SK-N-SH treated with all-trans-retinoic acid at 6 μM for 48 hours (cell line): ENCODE data around the gene ERCC6.

Source experiments
- ATAC-seq: fragments of 200-7000 bp; cut with Tn5 transposase; 3 replicates; pipeline ENCODE4 v1.9.1; 2020; ENCODE audit warnings: mild to moderate bottlenecking, moderate library complexity
- ARNTL ChIP-seq: fragments of 450-650 bp; formaldehyde crosslinking; IDR thresholded peaks from 2 replicates; pipeline ENCODE4 v1.5.0; 2020; ENCODE audit warnings: low read depth, mild to moderate bottlenecking, moderate library complexity, borderline replicate concordance
- BACH2 ChIP-seq: fragments of 250-450 bp; sonication (Bioruptor Pico); IDR thresholded peaks from 2 replicates; pipeline ENCODE4 v1.9.0; 2021; ENCODE audit warnings: mild to moderate bottlenecking, borderline replicate concordance
- ESRRG ChIP-seq: fragments of 250-450 bp; sonication (Bioruptor Pico); IDR thresholded peaks from 2 replicates; pipeline ENCODE4 v1.6.1; 2021; ENCODE audit warnings: mild to moderate bottlenecking
- GLIS3 ChIP-seq: fragments of 250-450 bp; sonication (Bioruptor Pico); IDR thresholded peaks from 2 replicates; pipeline ENCODE4 v1.5.0; 2020; ENCODE audit warnings: mild to moderate bottlenecking, moderate library complexity
- ISL1 ChIP-seq: fragments of 250-450 bp; sonication (Bioruptor Pico); IDR thresholded peaks from 2 replicates; pipeline ENCODE4 v2.1.2; 2022; ENCODE audit warnings: mild to moderate bottlenecking, moderate library complexity
- OSR1 ChIP-seq: fragments of 250-450 bp; sonication (Bioruptor Pico); IDR thresholded peaks from 2 replicates; pipeline ENCODE4 v1.8.0; 2022; ENCODE audit warnings: moderate library complexity, mild to moderate bottlenecking, inconsistent platforms
- PPARA ChIP-seq: fragments of 250-450 bp; sonication (Bioruptor Pico); IDR thresholded peaks from 2 replicates; pipeline ENCODE4 v1.5.0; 2020; ENCODE audit warnings: mild to moderate bottlenecking, borderline replicate concordance
- RARB ChIP-seq: fragments of 250-450 bp; sonication (Bioruptor Pico); IDR thresholded peaks from 2 replicates; pipeline ENCODE4 v1.8.0; 2021; ENCODE audit warnings: mild to moderate bottlenecking, moderate library complexity
- SNAI2 ChIP-seq: fragments of 250-450 bp; sonication (Bioruptor Pico); IDR thresholded peaks from 2 replicates; pipeline ENCODE4 v1.5.0; 2020; ENCODE audit warnings: mild to moderate bottlenecking, moderate library complexity
- TCF4 ChIP-seq: fragments of 250-450 bp; sonication (Bioruptor Pico); IDR thresholded peaks from 2 replicates; pipeline ENCODE4 v1.8.0; 2021; ENCODE audit warnings: mild to moderate bottlenecking, moderate library complexity, borderline replicate concordance
- ZC3H10 ChIP-seq: fragments of 250-450 bp; sonication (Bioruptor Pico); IDR thresholded peaks from 2 replicates; pipeline ENCODE4 v1.5.1; 2021; ENCODE audit warnings: mild to moderate bottlenecking, moderate library complexity
- ZFP3 ChIP-seq: fragments of 250-450 bp; sonication (Bioruptor Pico); IDR thresholded peaks from 2 replicates; pipeline ENCODE4 v1.5.0; 2020; ENCODE audit warnings: mild to moderate bottlenecking, moderate library complexity
- ZFP30 ChIP-seq: fragments of 450-650 bp; formaldehyde crosslinking; IDR thresholded peaks from 2 replicates; pipeline ENCODE4 v1.5.0; 2022; ENCODE audit warnings: mild to moderate bottlenecking, moderate library complexity
- TF ChIP-seq, protein P1 (sequence below): fragments of 250-450 bp; sonication (Bioruptor Pico); IDR thresholded peaks from 2 replicates; pipeline ENCODE4 v1.5.1; 2021; ENCODE audit warnings: mild to moderate bottlenecking, moderate library complexity
- TF ChIP-seq, protein P2 (sequence below): fragments of 250-450 bp; sonication (Bioruptor Pico); IDR thresholded peaks from 2 replicates; pipeline ENCODE4 v1.5.1; 2020; ENCODE audit warnings: low read depth, mild to moderate bottlenecking, moderate library complexity
- TF ChIP-seq, protein P3 (sequence below): fragments of 250-450 bp; sonication (Bioruptor Pico); IDR thresholded peaks from 2 replicates; pipeline ENCODE4 v1.8.0; 2020; ENCODE audit warnings: mild to moderate bottlenecking, moderate library complexity, borderline replicate concordance
- TF ChIP-seq, protein P4 (sequence below): fragments of 250-450 bp; sonication (Bioruptor Pico); IDR thresholded peaks from 2 replicates; pipeline ENCODE4 v1.5.0; 2020; ENCODE audit warnings: mild to moderate bottlenecking, moderate library complexity
- TF ChIP-seq, protein P5 (sequence below): fragments of 250-450 bp; sonication (Bioruptor Pico); IDR thresholded peaks from 2 replicates; pipeline ENCODE4 v1.8.0; 2021; ENCODE audit warnings: low read depth, mild to moderate bottlenecking, moderate library complexity, borderline replicate concordance

ERCC6 gene

DNA sequence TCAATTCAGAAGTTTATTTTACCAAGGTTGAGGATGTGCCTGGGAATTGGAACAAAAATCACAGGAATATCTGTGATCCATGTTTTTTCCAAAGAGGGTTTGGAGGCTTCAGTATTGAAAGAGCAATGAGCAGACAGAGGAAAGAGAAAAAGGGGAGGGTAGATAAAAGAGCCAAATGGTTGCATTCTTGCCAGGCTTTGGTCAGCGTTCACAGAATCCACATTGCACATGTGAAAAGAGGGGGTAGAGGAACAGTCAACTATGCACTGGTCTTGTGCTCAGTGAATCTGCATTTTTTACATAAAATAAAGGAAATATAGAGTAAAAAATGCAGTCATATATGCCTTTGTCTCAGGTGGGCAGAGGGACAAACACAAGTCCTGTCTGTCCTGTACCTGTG, 20.6 kb upstream of the ERCC6 start (continued):
- TF ChIP-seq GLIS3: no peak
- TF ChIP-seq, protein P1, sequence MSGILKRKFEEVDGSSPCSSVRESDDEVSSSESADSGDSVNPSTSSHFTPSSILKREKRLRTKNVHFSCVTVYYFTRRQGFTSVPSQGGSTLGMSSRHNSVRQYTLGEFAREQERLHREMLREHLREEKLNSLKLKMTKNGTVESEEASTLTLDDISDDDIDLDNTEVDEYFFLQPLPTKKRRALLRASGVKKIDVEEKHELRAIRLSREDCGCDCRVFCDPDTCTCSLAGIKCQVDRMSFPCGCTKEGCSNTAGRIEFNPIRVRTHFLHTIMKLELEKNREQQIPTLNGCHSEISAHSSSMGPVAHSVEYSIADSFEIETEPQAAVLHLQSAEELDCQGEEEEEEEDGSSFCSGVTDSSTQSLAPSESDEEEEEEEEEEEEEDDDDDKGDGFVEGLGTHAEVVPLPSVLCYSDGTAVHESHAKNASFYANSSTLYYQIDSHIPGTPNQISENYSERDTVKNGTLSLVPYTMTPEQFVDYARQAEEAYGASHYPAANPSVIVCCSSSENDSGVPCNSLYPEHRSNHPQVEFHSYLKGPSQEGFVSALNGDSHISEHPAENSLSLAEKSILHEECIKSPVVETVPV (CRISPR knock-in tag): no peak
- TF ChIP-seq ZFP30 (CRISPR knock-in tag): no peak

DNA sequence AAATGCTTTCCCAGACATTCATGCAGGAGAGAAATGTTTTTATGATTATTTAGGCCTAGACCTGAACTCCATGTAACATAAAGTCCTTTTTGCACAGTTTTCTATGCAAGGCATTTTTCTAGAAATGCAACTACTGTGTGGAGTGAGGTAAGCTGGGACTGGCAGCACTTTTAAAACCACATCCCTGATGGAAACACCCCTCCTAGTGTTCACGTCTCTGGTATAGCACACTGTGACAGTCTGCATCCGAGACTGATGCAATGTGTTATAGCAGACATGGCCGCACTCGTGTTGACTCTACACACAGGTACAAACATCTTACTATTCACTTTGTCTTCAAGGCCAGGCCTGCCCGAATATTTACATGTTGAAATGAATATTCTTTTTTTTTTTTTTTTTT, 19.3 kb upstream of the ERCC6 start:
- TF ChIP-seq PPARA: no peak
- TF ChIP-seq SNAI2: no peak
- TF ChIP-seq RARB (CRISPR knock-in tag): no peak
- TF ChIP-seq ISL1 (CRISPR knock-in tag): no peak
- no peak for TF ChIP-seq ESRRG
- TF ChIP-seq, protein P2, sequence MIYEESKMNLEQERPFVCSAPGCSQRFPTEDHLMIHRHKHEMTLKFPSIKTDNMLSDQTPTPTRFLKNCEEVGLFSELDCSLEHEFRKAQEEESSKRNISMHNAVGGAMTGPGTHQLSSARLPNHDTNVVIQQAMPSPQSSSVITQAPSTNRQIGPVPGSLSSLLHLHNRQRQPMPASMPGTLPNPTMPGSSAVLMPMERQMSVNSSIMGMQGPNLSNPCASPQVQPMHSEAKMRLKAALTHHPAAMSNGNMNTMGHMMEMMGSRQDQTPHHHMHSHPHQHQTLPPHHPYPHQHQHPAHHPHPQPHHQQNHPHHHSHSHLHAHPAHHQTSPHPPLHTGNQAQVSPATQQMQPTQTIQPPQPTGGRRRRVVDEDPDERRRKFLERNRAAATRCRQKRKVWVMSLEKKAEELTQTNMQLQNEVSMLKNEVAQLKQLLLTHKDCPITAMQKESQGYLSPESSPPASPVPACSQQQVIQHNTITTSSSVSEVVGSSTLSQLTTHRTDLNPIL (CRISPR knock-in tag): no peak
- TF ChIP-seq OSR1 (CRISPR knock-in tag): no peak
- no peak for TF ChIP-seq GLIS3
- no peak for TF ChIP-seq TCF4 (CRISPR knock-in tag)
- ATAC-seq: no peak

DNA sequence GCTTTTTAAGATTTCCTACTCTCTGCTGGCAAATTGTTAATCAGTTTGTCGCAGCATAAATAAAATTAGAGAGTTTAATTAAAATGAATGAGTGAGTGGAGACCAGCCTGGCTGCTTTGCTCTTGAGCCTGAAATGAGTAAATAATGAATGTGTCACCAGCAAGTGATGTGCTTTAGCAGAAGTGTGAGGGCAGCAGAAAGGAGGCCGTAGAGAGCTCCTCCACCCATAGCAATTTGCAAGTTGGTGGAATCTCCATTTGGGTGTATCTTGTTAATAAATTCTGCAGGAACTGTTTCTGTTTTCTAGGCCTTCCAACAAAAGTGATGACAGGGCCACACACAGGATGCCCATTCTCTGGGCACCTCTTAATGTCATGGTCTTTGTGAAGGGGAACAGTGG, 18.8 kb upstream of the ERCC6 start:
- ATAC-seq: no peak
- TF ChIP-seq ZFP30 (CRISPR knock-in tag) (no peak), ZFP3 (CRISPR knock-in tag) (no peak), BACH2 (no peak), RARB (CRISPR knock-in tag) (no peak), ZC3H10 (CRISPR knock-in tag) (no peak), SNAI2 (no peak), ISL1 (CRISPR knock-in tag) (no peak)
- TF ChIP-seq, protein P3, sequence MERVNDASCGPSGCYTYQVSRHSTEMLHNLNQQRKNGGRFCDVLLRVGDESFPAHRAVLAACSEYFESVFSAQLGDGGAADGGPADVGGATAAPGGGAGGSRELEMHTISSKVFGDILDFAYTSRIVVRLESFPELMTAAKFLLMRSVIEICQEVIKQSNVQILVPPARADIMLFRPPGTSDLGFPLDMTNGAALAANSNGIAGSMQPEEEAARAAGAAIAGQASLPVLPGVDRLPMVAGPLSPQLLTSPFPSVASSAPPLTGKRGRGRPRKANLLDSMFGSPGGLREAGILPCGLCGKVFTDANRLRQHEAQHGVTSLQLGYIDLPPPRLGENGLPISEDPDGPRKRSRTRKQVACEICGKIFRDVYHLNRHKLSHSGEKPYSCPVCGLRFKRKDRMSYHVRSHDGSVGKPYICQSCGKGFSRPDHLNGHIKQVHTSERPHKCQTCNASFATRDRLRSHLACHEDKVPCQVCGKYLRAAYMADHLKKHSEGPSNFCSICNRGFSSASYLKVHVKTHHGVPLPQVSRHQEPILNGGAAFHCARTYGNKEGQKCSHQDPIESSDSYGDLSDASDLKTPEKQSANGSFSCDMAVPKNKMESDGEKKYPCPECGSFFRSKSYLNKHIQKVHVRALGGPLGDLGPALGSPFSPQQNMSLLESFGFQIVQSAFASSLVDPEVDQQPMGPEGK: no peak
- TF ChIP-seq, protein P4, sequence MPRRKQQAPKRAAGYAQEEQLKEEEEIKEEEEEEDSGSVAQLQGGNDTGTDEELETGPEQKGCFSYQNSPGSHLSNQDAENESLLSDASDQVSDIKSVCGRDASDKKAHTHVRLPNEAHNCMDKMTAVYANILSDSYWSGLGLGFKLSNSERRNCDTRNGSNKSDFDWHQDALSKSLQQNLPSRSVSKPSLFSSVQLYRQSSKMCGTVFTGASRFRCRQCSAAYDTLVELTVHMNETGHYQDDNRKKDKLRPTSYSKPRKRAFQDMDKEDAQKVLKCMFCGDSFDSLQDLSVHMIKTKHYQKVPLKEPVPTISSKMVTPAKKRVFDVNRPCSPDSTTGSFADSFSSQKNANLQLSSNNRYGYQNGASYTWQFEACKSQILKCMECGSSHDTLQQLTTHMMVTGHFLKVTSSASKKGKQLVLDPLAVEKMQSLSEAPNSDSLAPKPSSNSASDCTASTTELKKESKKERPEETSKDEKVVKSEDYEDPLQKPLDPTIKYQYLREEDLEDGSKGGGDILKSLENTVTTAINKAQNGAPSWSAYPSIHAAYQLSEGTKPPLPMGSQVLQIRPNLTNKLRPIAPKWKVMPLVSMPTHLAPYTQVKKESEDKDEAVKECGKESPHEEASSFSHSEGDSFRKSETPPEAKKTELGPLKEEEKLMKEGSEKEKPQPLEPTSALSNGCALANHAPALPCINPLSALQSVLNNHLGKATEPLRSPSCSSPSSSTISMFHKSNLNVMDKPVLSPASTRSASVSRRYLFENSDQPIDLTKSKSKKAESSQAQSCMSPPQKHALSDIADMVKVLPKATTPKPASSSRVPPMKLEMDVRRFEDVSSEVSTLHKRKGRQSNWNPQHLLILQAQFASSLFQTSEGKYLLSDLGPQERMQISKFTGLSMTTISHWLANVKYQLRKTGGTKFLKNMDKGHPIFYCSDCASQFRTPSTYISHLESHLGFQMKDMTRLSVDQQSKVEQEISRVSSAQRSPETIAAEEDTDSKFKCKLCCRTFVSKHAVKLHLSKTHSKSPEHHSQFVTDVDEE: no peak
- TF ChIP-seq, protein P5, sequence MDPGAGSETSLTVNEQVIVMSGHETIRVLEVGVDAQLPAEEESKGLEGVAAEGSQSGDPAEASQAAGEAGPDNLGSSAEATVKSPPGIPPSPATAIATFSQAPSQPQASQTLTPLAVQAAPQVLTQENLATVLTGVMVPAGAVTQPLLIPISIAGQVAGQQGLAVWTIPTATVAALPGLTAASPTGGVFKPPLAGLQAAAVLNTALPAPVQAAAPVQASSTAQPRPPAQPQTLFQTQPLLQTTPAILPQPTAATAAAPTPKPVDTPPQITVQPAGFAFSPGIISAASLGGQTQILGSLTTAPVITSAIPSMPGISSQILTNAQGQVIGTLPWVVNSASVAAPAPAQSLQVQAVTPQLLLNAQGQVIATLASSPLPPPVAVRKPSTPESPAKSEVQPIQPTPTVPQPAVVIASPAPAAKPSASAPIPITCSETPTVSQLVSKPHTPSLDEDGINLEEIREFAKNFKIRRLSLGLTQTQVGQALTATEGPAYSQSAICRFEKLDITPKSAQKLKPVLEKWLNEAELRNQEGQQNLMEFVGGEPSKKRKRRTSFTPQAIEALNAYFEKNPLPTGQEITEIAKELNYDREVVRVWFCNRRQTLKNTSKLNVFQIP: no peak

DNA sequence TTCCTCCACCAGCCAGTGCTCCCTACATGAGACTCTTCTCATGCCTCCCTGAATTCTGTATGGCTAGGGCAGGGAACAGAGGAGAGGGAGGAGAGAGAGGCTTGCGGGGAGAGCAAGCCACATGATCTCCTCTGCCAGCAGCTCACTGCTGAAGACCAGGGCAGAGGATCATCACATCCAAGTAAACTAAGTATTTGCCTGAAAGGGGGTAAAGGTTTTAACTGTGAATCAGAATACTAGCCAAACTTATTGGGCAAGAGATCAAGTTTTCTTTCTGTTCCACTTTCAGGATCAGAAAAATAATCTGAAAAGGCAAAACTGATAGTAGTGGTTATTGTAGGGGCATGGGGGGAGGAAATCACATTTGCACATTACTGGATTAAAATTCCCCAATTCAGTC, 17.8 kb upstream of the ERCC6 start:
- TF ChIP-seq ZC3H10 (CRISPR knock-in tag) (no peak), ARNTL (no peak)
- TF ChIP-seq, protein P3: no peak
- TF ChIP-seq, protein P5: no peak
- TF ChIP-seq, all 23 proteins: peak for 0
- no peak for ATAC-seq
